HS-5 (cell line): ENCODE measurements around the gene PPP1R14C.
"Not testable (repeated sequence)": the region's sequence is repeated elsewhere in the genome, so short reads cannot be mapped to it uniquely, and the experiment has no call there.

ENCODE experiments used
- DNase-seq: peaks from one replicate; pipeline ENCODE4 v3.0.0-alpha.2; 2012; ENCODE audit warnings: low read depth

PPP1R14C gene

DNA sequence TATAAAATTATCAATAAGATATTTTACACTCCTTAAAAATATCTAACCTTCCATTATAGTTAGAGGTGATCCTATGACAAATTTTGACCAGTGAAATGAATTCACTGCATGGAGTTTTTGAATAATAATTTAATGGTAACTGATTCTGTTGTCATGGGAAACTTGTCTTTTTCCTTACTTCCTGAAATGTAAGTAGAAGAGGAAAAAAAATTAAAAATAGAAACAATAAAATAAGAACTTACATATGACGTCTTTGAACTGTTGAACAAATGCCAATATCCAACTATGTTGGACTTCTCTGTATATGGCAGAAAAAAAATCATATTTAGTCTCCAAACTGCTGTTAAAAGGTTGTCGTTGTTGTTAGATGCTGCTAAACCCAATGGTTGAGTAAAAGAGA, 26.3 kb downstream of the PPP1R14C start:
- DNase-seq = no peak

DNA sequence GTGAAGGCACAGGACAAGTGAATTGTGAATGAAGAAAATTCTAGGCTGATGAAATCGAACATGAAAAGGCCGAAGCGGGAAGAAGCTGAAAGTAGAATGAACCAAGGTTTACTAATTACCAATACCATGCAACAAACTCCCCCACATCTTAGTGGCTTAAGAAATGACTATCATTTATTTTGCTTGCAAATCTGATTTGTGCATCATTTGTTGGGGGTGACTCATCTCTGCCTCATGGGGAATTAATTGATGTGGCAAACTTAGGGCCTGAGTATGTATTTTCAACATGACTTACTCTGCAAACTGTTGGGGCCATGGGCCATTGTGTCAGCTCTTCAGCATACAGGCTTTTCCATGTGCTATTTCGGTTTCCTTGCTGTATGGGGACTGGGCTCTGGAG, 26.8 kb downstream of the PPP1R14C start:
- peak; percentile 70 for DNase-seq

- no peak for DNase-seq
Observed at GRCh38 chr6:150172929-150173328, 30.1 kb downstream of the PPP1R14C start.

DNA sequence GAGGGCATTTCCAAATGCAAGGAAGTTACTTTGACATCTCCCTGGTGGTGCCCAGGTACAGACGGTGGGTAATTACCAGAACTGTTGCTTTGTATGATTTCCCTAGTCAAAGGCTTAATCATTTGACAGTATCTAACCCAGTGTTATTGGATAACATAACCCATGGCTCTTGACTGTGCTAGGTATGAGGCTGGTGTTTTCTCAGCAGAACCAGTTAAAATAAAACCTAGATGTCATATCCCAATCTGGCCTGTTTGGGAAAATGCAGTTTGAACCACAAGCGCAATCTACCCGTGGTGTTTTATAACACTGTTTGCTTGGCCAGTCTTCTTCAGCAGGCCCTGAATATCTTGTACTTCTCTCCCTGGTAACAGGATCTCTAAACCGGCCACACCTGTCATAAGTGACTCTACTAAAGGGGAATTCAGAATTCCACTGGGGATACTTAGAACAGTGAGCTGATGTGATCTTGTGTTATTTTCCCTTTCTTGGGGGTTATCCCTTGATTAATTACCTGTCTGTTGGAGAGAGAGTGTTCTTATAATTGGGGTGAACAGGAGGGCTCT, 32.8 kb downstream of the PPP1R14C start:
- DNase-seq = no peak

GRCh38 chr6:150176152-150176551, 33.3 kb downstream of the PPP1R14C start:
- DNase-seq = no peak

DNA sequence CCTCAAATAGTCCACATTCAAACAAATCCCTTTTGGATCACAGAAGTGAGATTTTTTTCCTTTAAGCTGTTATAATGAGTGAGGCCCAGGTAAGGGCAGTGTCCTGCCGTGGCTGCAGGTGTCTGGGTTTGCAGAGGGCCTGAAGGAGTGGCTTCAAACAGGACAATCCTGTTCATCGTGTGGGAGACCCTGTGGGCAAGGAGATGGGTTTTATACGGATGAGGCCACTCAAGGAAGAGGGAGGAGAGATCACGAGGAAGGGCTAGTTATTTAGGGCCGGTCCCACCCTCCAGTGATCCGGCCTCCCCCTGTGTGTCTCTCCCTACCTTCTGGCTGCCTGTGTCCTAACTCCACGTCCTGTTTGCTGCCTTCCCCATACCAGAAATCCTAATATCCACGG, 33.8 kb downstream of the PPP1R14C start:
- no peak for DNase-seq

- DNase-seq = no peak
Observed at GRCh38 chr6:150177259-150177951, 34.6 kb downstream of the PPP1R14C start.

DNA sequence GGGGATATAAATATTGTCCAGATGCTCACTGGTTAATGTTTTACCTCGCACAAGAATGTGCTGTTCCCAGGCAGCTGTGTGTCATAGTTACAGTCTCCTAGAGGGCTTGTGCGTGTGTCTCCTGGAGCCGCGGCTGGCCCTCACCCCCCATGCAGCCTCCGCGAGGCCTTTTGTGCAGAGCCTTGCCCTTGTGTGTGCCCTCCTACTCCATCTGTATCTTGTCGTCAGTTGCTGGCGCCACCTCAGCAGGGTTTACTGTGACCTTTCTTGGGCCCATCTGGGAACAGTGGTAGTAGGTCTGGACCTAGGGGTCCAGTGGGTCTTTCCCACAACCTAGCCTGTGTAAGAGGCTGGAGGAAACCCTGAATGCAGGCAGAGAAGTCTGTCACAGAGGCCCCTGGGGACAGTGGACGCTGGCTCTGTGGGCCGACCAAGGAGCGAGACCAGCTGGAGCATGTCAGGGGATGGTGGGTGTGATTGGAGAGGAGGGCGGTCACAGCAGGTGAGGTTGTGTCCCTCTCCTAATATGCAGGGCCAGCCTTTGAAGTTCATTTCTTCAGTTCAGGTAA, 35.2 kb downstream of the PPP1R14C start:
- no peak for DNase-seq

DNA sequence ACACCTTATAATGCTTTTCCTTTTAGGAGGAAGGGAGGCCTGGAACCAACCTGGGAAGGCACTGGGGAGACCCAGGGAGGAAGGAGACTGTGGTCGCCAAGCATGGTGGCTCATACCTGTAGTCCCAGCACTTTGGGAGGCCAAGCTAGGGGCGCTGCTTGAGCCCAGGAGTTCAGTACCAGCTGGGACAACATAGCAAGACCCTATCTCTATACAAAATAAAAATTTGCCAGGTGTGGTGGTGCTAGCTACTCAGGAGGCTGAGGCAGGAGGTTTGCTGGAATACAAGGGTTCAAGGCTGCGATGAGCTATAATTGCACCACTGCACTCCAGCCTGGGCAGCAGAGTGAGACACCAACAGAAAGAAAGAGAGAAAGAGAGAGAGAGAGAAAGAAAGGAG, 36.2 kb downstream of the PPP1R14C start:
- DNase-seq = no peak

GRCh38 chr6:150179907-150180424, 37.1 kb downstream of the PPP1R14C start:
- not testable (repeated sequence) for DNase-seq

GRCh38 chr6:150180517-150180916, 37.7 kb downstream of the PPP1R14C start:
- DNase-seq = no peak

- DNase-seq = no peak
Observed at GRCh38 chr6:150182460-150183078, 39.7 kb downstream of the PPP1R14C start.

DNA sequence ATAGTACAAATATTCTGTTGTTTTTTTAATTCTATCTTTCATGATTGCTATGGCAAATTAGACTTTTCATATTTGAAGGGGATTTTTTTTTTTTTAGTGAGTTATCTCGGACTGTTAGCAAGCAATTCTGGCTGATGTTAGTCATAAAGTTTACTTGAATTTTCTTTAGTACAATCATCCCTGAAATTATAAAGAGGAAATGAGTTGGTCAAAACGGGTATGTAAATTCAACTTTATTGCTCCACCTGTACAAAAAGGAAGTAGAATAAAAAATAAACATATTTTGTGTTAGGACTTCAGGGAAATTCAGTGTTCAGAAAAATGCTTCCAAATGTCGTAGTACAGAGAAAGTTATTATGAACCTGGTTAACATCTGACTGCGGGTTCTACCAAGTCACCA, 40.3 kb downstream of the PPP1R14C start:
- DNase-seq = no peak

GRCh38 chr6:150183966-150184365, 41.1 kb downstream of the PPP1R14C start:
- DNase-seq = no peak

DNA sequence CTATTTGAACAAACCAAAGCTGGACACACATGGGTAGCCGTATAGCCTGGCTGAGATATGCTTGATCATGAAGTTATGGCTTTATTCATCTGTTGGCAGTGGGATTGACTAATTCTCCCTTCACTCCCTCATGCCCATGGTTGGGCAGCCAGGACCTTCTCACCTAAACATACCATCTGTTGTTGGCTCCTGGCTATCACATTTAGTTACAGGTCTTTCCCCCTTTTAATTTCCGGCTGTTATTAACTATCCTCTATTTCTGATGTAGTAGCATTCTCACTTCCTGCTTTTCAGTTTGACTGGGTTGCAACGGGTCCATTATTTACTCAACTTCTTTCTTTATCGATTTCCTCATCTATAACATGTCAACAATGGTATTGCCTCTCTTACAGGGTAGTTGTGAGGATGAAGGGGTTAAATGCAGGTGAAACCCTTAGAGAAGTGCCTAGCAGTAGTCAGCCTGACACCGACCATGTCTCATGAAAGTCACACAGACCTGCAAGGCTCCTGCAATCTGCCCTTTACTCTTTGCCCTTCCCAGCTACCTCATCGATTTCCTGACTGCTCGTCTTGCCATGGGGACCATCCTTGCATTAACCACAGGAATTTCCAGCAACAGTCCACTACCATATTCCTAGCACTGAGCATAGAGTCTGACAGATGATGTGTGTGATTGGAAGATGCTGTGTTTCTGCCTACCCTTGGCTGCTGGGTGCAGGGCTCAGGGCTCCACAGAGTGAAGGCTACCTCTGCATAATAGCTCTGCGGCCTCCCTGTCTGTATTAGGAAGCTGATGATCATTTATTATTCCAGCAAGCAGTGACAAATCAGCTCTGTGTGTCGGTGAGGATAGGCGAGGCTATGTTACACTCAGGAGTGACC, 42.2 kb downstream of the PPP1R14C start:
- no peak for DNase-seq

- no peak for DNase-seq
Observed at GRCh38 chr6:150185732-150186117, 42.9 kb downstream of the PPP1R14C start.

- DNase-seq = no peak
Observed at GRCh38 chr6:150186129-150186898, 43.5 kb downstream of the PPP1R14C start.

GRCh38 chr6:150187433-150187832, 44.6 kb downstream of the PPP1R14C start:
- DNase-seq = not testable (repeated sequence)

GRCh38 chr6:150189122-150189521, 46.3 kb downstream of the PPP1R14C start:
- no peak for DNase-seq

DNA sequence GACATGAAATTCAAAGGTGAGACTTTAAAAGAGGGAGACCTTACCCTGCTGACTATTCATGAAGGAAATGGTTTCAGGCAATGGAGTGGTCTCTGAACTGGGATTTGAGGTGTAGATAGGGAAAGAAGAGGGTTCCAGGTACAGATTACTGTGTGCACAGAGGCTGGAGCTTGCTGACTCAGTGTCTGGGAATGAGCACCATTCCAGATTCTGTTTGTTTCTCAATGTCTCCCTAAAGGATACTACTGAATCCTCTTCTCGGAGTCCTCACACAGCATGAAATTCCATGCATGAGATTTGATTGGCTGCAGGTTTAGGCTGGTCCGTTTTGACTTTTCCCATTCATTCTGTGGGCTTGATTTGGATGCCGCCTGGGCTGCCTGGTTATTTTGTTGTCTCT, 49.0 kb downstream of the PPP1R14C start:
- DNase-seq = no peak

GRCh38 chr6:150194195-150194594, 51.4 kb downstream of the PPP1R14C start:
- DNase-seq = no peak
